Spleen (tissue), 7 donors: ENCODE results near the gene MRPS25.

Experiments
- CTCF ChIP-seq, 11 experiments: fragments of 200-600 bp in 7 of 11; fragments of 450-650 bp in 4 of 11; sonication (generic) in 4 of 11; IDR thresholded peaks in 8 of 11; conservative IDR thresholded peaks in 3 of 11; 1 replicate in 7 of 11; 2 replicates in 4 of 11; pipeline versions ENCODE4 v1.4.0 to v1.8.0; 2016 to 2021; ENCODE audit warnings: antibody characterized with exemption in 11 of 11, inconsistent platforms in 4 of 11, mild to moderate bottlenecking in 1 of 11
- POLR2A ChIP-seq, 3 donors: fragments of 450-650 bp; IDR thresholded peaks; one replicate each; pipeline ENCODE4 v1.5.1; 2017; ENCODE audit warnings: antibody characterized with exemption in 3 of 3, mild to moderate bottlenecking in 1 of 3
- POLR2AphosphoS5 ChIP-seq, 3 donors: sonication (generic); formaldehyde crosslinking; IDR thresholded peaks; one replicate each; pipeline ENCODE4 v1.5.1; 2017; ENCODE audit warnings: antibody characterized with exemption in 3 of 3
- donor health status: DM: no; HTN: no; CAD: no; lungs with moderate emphysema.
- donor health status: DM: no; HTN: no; CAD: no.
- donor health status: DM: no; HTN: no; CAD: no.

- TF ChIP-seq CTCF (IDR thresholded peaks at IDR 0.05 in 8 of 11, conservative IDR thresholded peaks at IDR 0.05 in 3 of 11) = no peak
- TF ChIP-seq POLR2A (IDR thresholded peaks at IDR 0.05) = no peak
- no peak for TF ChIP-seq POLR2AphosphoS5 (IDR thresholded peaks at IDR 0.05)
Observed at GRCh38 chr3:15043408-15044171, 21.5 kb downstream of the MRPS25 start.
